Measurements from ENCODE around the gene SH3TC1. TPM values are rescaled to one million over a fixed set of nuclear protein-coding genes. Genes with fewer than 3 reads are reported as not detected.
A peak's percentile ranks its signal among the peaks of the same experiment; 100 is the strongest.

Gene SH3TC1
- total and polyA plus RNA-seq, 2 of the 13 experiments (the other 11 are each of a cell fraction or from before 2014, with no cell fraction given), result 14.9 to 21.8 TPM

- TF ChIP-seq LCORL (IDR thresholded peaks at IDR 0.05), result no peak
- TF ChIP-seq LCORL (CRISPR knock-in tag; IDR thresholded peaks at IDR 0.05), result peak; percentile 93
- TF ChIP-seq, protein P1, sequence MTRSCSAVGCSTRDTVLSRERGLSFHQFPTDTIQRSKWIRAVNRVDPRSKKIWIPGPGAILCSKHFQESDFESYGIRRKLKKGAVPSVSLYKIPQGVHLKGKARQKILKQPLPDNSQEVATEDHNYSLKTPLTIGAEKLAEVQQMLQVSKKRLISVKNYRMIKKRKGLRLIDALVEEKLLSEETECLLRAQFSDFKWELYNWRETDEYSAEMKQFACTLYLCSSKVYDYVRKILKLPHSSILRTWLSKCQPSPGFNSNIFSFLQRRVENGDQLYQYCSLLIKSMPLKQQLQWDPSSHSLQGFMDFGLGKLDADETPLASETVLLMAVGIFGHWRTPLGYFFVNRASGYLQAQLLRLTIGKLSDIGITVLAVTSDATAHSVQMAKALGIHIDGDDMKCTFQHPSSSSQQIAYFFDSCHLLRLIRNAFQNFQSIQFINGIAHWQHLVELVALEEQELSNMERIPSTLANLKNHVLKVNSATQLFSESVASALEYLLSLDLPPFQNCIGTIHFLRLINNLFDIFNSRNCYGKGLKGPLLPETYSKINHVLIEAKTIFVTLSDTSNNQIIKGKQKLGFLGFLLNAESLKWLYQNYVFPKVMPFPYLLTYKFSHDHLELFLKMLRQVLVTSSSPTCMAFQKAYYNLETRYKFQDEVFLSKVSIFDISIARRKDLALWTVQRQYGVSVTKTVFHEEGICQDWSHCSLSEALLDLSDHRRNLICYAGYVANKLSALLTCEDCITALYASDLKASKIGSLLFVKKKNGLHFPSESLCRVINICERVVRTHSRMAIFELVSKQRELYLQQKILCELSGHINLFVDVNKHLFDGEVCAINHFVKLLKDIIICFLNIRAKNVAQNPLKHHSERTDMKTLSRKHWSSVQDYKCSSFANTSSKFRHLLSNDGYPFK (CRISPR knock-in tag; IDR thresholded peaks at IDR 0.05; ENCODE audit: borderline replicate concordance), result peak; percentile 34; the same call in 1 of the 2 replicates
- TF ChIP-seq ZNF703 (CRISPR knock-in tag; IDR thresholded peaks at IDR 0.05; ENCODE audit: borderline replicate concordance), result peak; percentile 20; the same call in 1 of the 2 replicates
- peak; percentile 73; the same call in 1 of the 2 replicates for TF ChIP-seq MYC (CRISPR knock-in tag; IDR thresholded peaks at IDR 0.05; ENCODE audit: borderline replicate concordance)
- TF ChIP-seq U2AF2 (IDR thresholded peaks at IDR 0.05; ENCODE audit: low read depth, low read length), result no peak
- TF ChIP-seq PLRG1 (conservative IDR thresholded peaks at IDR 0.05), result no peak
- TF ChIP-seq MXI1 (IDR thresholded peaks at IDR 0.05; ENCODE audit: borderline replicate concordance, low read depth, low read length), result peak; percentile 71; the same call in 1 of the 3 replicates
- 0 out of 2 replicates have a peak, but pooled peaks have one; percentile 69 for TF ChIP-seq ZNF720 (CRISPR knock-in tag; IDR thresholded peaks at IDR 0.05)
- TF ChIP-seq ZNF775 (CRISPR knock-in tag; IDR thresholded peaks at IDR 0.05; ENCODE audit: borderline replicate concordance), result no peak
- peak; percentile 80 for TF ChIP-seq KMT2A (CRISPR knock-in tag; IDR thresholded peaks at IDR 0.05)
- peak; percentile 7; the same call in 1 of the 2 replicates for TF ChIP-seq TBX3 (IDR thresholded peaks at IDR 0.05; ENCODE audit: borderline replicate concordance)
- peak; percentile 72; the same call in 1 of the 2 replicates for TF ChIP-seq CBFB (CRISPR knock-in tag; IDR thresholded peaks at IDR 0.05)
- TF ChIP-seq ZNF292 (CRISPR knock-in tag; IDR thresholded peaks at IDR 0.05; ENCODE audit: borderline replicate concordance, low read depth), result peak; percentile 92
- peak; percentile 86 for TF ChIP-seq DPF2 (CRISPR knock-in tag; IDR thresholded peaks at IDR 0.05; ENCODE audit: borderline replicate concordance, low read depth)
- TF ChIP-seq, protein P2, sequence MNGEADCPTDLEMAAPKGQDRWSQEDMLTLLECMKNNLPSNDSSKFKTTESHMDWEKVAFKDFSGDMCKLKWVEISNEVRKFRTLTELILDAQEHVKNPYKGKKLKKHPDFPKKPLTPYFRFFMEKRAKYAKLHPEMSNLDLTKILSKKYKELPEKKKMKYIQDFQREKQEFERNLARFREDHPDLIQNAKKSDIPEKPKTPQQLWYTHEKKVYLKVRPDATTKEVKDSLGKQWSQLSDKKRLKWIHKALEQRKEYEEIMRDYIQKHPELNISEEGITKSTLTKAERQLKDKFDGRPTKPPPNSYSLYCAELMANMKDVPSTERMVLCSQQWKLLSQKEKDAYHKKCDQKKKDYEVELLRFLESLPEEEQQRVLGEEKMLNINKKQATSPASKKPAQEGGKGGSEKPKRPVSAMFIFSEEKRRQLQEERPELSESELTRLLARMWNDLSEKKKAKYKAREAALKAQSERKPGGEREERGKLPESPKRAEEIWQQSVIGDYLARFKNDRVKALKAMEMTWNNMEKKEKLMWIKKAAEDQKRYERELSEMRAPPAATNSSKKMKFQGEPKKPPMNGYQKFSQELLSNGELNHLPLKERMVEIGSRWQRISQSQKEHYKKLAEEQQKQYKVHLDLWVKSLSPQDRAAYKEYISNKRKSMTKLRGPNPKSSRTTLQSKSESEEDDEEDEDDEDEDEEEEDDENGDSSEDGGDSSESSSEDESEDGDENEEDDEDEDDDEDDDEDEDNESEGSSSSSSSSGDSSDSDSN (CRISPR knock-in tag; IDR thresholded peaks at IDR 0.05), result peak; percentile 98
- peak; percentile 80 for TF ChIP-seq ZBTB7B (CRISPR knock-in tag; IDR thresholded peaks at IDR 0.05)
- TF ChIP-seq ZNF878 (CRISPR knock-in tag; IDR thresholded peaks at IDR 0.05), result peak; percentile 91
- peak; percentile 51; the same call in 1 of the 2 replicates for TF ChIP-seq YEATS2 (CRISPR knock-in tag; IDR thresholded peaks at IDR 0.05; ENCODE audit: borderline replicate concordance)
- TF ChIP-seq, protein P3, sequence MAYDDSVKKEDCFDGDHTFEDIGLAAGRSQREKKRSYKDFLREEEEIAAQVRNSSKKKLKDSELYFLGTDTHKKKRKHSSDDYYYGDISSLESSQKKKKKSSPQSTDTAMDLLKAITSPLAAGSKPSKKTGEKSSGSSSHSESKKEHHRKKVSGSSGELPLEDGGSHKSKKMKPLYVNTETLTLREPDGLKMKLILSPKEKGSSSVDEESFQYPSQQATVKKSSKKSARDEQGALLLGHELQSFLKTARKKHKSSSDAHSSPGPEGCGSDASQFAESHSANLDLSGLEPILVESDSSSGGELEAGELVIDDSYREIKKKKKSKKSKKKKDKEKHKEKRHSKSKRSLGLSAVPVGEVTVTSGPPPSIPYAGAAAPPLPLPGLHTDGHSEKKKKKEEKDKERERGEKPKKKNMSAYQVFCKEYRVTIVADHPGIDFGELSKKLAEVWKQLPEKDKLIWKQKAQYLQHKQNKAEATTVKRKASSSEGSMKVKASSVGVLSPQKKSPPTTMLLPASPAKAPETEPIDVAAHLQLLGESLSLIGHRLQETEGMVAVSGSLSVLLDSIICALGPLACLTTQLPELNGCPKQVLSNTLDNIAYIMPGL (CRISPR knock-in tag; IDR thresholded peaks at IDR 0.05; ENCODE audit: borderline replicate concordance in 1 of 2, low read depth in 1 of 2), result peak; percentile 71 to 84; a peak in 2 of 4 replicates
- TF ChIP-seq, protein P4, sequence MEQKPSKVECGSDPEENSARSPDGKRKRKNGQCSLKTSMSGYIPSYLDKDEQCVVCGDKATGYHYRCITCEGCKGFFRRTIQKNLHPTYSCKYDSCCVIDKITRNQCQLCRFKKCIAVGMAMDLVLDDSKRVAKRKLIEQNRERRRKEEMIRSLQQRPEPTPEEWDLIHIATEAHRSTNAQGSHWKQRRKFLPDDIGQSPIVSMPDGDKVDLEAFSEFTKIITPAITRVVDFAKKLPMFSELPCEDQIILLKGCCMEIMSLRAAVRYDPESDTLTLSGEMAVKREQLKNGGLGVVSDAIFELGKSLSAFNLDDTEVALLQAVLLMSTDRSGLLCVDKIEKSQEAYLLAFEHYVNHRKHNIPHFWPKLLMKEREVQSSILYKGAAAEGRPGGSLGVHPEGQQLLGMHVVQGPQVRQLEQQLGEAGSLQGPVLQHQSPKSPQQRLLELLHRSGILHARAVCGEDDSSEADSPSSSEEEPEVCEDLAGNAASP (CRISPR knock-in tag; IDR thresholded peaks at IDR 0.05; ENCODE audit: borderline replicate concordance), result peak; percentile 79; the same call in 1 of the 2 replicates
Measured at GRCh38 chr4:8198906-8199593, at the start of gene SH3TC1 (continued).

Measured in HepG2 (cell line).